Thoracic aorta (tissue), 2 donors: ENCODE data around the gene RIT2. TPM values are rescaled to one million over a fixed set of nuclear protein-coding genes. Genes with fewer than 3 reads are reported as not detected.

Experiments used
- ATAC-seq: fragments of 150-250 bp; one replicate; pipeline ENCODE4 v1.8.0; 2017; ENCODE audit warnings: low read depth; ENCODE audit not compliant: insufficient number of reproducible peaks, low FRiP score
- DNase-seq: peaks from one replicate; pipeline ENCODE4 v3.0.0-alpha.2; 2020; ENCODE audit warnings: low spot score
- H3K27ac ChIP-seq, 2 donors: fragments of 200-600 bp; sonication (generic); 1 replicate in 1 of 2; 2 replicates in 1 of 2; pipeline ENCODE4 v1.5.1; 2016; ENCODE audit warnings: mild to moderate bottlenecking in 2 of 2, moderate library complexity in 2 of 2
- H3K27me3 ChIP-seq: fragments of 200-600 bp; sonication (generic); replicated peaks from 2 replicates; pipeline ENCODE4 v1.6.0; 2016; ENCODE audit warnings: mild to moderate bottlenecking; ENCODE audit not compliant: insufficient read depth
- H3K36me3 ChIP-seq: fragments of 200-600 bp; sonication (generic); one replicate; pipeline ENCODE4 v1.5.1; 2016
- H3K4me1 ChIP-seq, 2 donors: fragments of 200-600 bp; sonication (generic); 1 replicate in 1 of 2; 2 replicates in 1 of 2; pipeline versions ENCODE4 v1.5.1 to v1.6.0; 2016; ENCODE audit warnings: low read depth in 2 of 2, mild to moderate bottlenecking in 1 of 2; ENCODE audit not compliant: control insufficient read depth in 1 of 2
- H3K4me3 ChIP-seq: fragments of 200-600 bp; sonication (generic); 2 replicates; pipeline ENCODE4 v1.5.1; 2016; ENCODE audit warnings: mild to moderate bottlenecking
- H3K9me3 ChIP-seq: fragments of 200-600 bp; sonication (generic); 2 replicates; pipeline ENCODE4 v1.5.1; 2016
- total RNA-seq, 2 donors: library from RNA; depleted of rRNA; stranded (reverse); fragments of >200 nt; gene quantifications; one replicate each; pipeline versions ENCODE4 v1.1.0 to v1.2.3, GENCODE V29; 2016
- TF ChIP-seq, protein P1 (sequence below): fragments of 200-600 bp; sonication (generic); IDR thresholded peaks from one replicate; pipeline ENCODE4 v1.5.1; 2019; ENCODE audit warnings: antibody characterized with exemption

The RIT2 gene
- total RNA-seq, 2 donors from 2014 or later = not detected

DNA sequence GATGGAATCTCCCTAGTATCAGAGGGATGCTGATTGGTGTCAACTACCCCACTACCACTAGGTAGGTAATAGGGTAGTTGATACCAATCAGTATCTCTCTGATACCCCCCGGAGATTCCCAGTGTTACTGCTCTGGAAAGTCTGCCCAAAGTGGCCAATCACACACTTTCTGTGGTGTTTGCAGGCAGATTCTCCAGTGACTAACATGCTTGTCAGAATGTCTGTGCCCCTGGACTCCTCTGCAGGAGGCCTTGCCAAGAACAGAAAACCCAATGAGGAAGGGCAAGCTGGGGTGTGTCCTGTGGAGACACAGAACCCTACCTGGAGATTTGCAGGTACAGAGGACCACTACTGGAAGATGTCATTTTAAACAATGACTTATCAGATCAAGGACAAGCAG, 135.1 kb downstream of the RIT2 start:
- Histone ChIP-seq H3K27ac (no peak overlapping the region), H3K27me3 (no peaks in the 10 kb centered on the region), H3K4me1 (no peaks in the 10 kb centered on the region), H3K4me3 (no peak overlapping the region), H3K9me3 (no peaks in the 10 kb centered on the region), H3K36me3 (no peaks in the 10 kb centered on the region)
- no peak for ATAC-seq
- TF ChIP-seq, protein P1, sequence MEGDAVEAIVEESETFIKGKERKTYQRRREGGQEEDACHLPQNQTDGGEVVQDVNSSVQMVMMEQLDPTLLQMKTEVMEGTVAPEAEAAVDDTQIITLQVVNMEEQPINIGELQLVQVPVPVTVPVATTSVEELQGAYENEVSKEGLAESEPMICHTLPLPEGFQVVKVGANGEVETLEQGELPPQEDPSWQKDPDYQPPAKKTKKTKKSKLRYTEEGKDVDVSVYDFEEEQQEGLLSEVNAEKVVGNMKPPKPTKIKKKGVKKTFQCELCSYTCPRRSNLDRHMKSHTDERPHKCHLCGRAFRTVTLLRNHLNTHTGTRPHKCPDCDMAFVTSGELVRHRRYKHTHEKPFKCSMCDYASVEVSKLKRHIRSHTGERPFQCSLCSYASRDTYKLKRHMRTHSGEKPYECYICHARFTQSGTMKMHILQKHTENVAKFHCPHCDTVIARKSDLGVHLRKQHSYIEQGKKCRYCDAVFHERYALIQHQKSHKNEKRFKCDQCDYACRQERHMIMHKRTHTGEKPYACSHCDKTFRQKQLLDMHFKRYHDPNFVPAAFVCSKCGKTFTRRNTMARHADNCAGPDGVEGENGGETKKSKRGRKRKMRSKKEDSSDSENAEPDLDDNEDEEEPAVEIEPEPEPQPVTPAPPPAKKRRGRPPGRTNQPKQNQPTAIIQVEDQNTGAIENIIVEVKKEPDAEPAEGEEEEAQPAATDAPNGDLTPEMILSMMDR = no peak
- DNase-seq = no peak

DNA sequence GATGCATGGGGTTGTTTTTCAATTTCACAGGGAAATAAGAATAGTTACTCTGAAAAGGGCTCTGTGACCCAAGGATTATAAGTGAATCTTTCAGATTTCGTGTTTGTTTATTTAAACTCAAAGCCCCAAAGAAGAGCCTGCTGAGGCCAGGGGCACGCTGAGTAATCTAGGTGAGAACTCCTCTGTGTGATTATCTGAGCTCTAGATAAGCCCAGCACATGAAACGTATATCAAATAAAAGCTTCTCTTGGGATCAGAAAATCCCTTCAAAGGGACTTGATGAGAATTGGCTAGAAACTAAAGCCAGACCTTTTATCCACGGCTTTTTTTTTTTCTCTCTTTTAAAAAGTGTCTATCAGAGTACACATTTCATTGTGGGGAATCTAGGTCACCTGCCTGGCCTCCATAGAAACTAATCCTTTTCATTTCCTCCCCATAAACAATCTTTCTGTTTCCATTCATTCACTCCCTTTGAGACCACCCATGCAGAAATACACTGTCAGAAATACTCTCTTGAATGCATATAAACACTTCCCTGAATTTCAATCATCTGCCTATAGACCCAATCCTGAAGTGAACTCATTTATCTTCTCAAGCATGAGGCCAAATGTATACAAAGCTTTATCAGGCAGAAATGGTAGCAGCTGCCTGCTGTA, 137.4 kb downstream of the RIT2 start:
- Histone ChIP-seq H3K9me3 (no peaks in the 10 kb centered on the region), H3K27me3 (no peaks in the 10 kb centered on the region), H3K27ac (no peak overlapping the region), H3K36me3 (no peaks in the 10 kb centered on the region), H3K4me3 (no peak overlapping the region), H3K4me1 (no peaks in the 10 kb centered on the region)
- DNase-seq (no peak), ATAC-seq (no peak)
- TF ChIP-seq, protein P1 = no peak

DNA sequence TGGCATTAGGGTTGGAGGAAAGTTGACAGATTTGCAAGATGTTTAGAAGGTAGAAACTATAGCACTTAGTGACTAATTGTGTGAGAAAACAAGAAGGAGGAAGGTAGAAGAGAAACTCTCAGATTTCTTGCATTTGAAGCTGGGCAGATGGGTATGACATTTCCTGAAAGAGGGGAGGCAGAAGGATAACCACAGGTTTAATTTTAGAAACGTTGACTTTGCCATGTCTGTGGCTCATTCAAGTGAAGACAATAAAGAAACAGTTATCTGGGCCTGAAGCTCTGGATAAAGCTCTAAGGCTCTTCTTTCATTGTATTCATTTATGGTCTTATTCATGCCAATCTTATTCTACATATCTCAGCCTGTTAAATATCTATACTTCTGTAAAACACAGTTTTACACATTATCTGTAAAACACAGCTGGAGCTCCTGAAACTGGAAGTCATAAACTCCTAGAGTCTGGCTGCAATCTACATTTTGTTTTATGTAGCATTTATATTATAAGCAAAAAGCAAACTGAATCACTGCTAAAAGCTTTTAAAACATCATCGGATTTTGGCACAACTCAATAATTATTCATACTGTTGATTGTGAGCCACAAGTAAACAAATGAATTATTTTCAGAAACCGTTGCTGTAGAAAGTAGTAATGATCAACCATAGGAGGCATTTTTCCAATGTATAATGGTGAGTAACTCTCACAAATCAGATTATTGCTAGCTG, 138.5 kb downstream of the RIT2 start:
- Histone ChIP-seq H3K36me3 (no peaks in the 10 kb centered on the region), H3K9me3 (no peaks in the 10 kb centered on the region), H3K27me3 (no peaks in the 10 kb centered on the region), H3K4me3 (no peak overlapping the region), H3K4me1 (no peaks in the 10 kb centered on the region), H3K27ac (no peak overlapping the region)
- ATAC-seq (no peak), DNase-seq (no peak)
- TF ChIP-seq, protein P1 = no peak

DNA sequence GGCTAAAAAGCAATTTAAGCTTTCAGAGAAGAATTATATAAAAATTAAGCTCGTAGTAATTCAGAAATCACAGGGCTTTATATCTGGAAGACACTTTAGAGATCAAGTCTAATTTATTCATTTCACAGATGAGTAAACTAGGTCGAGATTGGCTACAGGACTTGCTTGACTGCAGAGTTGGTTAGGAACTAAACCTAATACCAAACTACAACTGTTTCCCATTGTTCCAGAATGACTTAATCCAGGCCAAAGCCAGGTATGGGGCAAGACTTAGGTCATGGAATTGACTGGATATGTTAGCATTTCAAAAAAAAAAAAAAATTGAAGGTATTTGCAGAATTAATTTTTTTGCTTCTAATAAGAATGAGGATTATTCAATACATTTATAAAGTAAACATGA, 146.1 kb downstream of the RIT2 start:
- DNase-seq (no peak), ATAC-seq (no peak)
- Histone ChIP-seq H3K27me3 (no peaks in the 10 kb centered on the region), H3K4me1 (no peaks in the 10 kb centered on the region), H3K36me3 (no peaks in the 10 kb centered on the region), H3K27ac (no peak overlapping the region), H3K9me3 (no peaks in the 10 kb centered on the region), H3K4me3 (no peak overlapping the region)
- TF ChIP-seq, protein P1 = no peak

DNA sequence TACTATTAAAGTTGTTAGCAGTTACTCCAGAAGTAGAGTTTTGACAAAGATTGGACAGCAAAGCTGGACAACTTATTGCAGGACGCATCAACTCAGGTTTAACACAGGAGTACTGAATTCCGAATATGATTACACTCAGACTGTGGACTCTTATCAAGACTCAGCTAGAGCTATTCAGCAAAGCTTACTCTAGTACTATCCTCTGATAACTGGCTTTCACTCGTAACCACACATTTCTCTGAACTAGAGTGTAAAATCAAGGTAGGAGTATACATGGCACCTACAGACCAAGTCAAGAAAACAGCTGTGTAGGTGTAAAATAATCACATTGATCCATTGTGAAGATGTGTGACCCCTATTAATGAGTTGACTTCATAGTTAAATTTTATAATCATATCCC, 154.2 kb downstream of the RIT2 start:
- ATAC-seq (no peak), DNase-seq (no peak)
- no peak overlapping the region for H3K27ac ChIP-seq
- no peaks in the 10 kb centered on the region for H3K4me1 ChIP-seq
- H3K9me3 ChIP-seq = no peaks in the 10 kb centered on the region
- no peaks in the 10 kb centered on the region for H3K36me3 ChIP-seq
- TF ChIP-seq, protein P1 = no peak
- no peak overlapping the region for H3K4me3 ChIP-seq
- H3K27me3 ChIP-seq = no peaks in the 10 kb centered on the region
